GM19240 (cell line): Measurements from ENCODE around the gene EMC8.

ENCODE experiments used
- DNase-seq: peaks from one replicate; pipeline ENCODE4 v3.0.0; 2011; ENCODE audit warnings: low spot score; ENCODE audit not compliant: insufficient read length

EMC8 gene

GRCh38 chr16:85755929-85756768 lies 43.2 kb downstream of the EMC8 start:
- DNase-seq = peak; percentile 45

GRCh38 chr16:85754413-85754812 lies 44.9 kb downstream of the EMC8 start:
- DNase-seq = no peak

DNA sequence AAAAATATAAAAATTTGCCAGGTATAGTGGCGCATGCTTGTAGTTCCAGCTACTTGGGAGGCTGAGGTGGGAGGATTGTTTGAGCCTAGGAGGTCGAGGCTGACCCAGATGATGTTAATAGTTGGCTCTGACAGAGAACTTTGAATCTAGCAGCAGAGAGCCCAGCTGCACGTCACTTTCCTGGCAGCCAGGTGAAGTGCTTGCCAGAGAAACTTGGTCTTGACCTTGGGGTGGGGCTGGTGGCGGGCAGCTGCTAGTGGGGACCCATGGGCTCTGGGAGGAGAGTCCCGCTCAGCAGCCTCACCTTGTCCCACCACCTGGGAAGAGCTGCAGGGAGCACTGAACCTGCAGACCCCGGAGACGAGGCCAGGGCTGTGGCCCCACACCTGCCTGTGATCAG lies 45.4 kb downstream of the EMC8 start:
- no peak for DNase-seq

GRCh38 chr16:85753559-85753958 lies 45.8 kb downstream of the EMC8 start:
- no peak for DNase-seq

- DNase-seq = no peak
Observed at GRCh38 chr16:85752511-85753420, 46.6 kb downstream of the EMC8 start.

- no peak for DNase-seq
Observed at GRCh38 chr16:85751698-85752501, 47.4 kb downstream of the EMC8 start.

- DNase-seq = no peak
Observed at GRCh38 chr16:85750827-85751697, 48.3 kb downstream of the EMC8 start, which contains the start of gene C16orf74. TSS of gene C16orf74 (minus strand) at chr16:85751096. CDS start at chr16:85735217, 15,879 bp downstream.

- no peak for DNase-seq
Observed at GRCh38 chr16:85750146-85750826, 49.1 kb downstream of the EMC8 start.

DNA sequence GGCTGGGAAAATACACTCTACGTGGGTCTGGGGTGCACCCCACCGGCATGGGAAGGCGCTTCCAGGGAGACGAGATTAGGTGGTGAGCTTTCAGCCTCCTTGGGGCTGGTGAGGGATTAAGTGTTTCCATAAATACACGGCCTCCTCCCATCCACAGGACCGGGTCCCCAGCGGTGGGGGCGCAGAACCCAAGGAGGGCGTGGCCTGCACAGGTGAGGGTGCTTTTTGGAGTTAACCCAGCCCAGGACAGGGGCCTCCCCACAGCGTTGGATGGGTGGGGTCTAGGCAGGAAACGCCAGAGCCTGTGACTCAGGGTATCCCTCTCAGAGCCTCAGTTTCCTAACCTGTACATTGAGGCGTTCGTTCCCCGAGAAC lies 49.6 kb downstream of the EMC8 start:
- DNase-seq = no peak

- DNase-seq = peak; percentile 56
Observed at GRCh38 chr16:85746460-85747215, 52.7 kb downstream of the EMC8 start.

GRCh38 chr16:85738923-85739715 lies 60.2 kb downstream of the EMC8 start:
- DNase-seq = no peak

DNA sequence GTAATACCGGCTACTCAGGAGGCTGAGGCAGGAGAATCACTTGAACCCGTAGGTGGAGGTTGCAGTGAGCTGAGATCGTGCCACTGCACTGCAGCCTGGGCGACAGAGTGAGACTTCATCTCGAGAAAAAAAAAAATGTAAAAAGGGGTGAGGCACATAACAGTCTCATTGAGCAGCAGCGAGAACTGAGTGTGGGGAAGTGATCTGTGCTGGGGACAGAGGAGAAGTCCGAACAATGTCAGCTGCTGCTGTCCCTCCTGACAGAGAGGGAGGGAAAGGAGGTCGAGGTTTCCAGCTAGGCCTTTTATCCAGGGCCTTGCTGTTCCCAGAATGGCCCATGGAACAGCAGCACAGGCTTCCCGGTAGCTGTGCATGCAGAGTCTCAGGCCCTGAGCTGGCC lies 62.4 kb downstream of the EMC8 start:
- no peak for DNase-seq

- DNase-seq = no peak
Observed at GRCh38 chr16:85735946-85736345, 63.4 kb downstream of the EMC8 start.

DNA sequence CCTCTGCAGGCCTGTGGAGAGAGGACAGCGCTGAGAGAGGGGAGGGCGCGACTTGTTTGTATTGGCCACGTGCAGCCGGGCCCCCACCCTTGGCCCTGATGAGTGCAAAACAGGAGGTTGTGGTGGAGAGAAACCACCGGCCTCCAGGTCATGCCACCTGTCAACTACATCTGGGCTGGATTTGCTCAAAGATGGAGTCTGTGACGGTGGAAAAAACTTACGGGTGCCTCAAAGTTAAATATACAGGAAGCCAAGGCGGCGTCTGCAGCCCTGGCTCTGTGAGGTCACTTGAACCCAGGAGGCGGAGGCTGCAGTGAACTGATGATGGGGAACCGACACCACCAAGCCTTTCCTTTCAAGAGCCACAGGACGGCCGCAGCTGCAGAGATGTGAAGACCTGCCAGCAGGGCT lies 64.1 kb downstream of the EMC8 start:
- no peak for DNase-seq

GRCh38 chr16:85734311-85735017 lies 64.9 kb downstream of the EMC8 start:
- DNase-seq = no peak

DNA sequence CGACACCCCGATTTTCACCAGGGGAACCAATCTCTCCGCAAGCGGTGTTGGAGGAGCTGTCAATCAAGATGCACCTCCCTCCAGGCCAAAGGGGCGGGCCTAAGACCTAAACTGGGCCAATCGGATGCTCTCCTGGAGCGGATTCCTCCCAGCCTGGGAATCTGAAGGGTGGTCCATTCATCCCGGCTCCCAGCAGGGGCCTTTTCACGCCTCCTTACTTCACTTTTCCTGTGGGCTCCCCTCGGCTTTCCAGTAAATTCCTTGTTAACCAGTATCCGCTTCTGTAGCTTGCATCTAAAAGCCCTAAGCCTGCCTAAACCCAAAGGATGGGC lies 65.5 kb downstream of the EMC8 start:
- DNase-seq = no peak

DNA sequence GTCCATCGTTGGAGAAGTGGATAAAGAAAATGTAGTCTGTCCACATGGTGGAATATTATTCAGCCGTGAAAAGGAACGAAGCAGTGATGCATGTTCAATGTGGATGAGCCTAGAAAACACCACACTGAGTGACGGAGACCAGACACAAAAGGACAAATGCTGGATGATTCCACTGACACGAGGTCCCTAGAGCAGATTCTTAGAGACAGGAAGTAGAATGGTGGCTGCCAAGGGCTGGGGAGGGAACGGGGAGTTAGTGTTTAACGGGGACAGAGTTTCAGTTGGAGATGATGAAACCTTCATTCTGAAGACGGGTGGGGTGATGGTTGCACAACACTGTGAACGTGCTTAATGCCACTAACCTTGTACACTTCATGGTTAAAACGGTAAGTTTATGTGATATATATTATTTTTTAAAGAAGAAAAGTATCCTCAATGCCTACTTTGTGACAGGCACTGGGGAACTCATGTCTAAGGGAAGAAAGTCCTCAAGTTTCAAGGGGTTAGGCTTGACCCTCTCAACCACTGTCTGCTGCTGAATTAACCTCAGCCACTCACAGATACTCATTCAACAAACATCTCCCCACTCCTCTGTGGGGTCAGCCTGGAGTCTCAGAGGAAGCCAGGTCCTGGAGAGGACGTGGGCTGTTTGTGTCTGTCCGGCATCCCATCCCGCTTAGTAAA lies 66.0 kb downstream of the EMC8 start:
- DNase-seq = no peak
